Chondrocyte (in vitro differentiated cells): ENCODE measurements around the gene TMEM163. TPM values are rescaled to one million over a fixed set of nuclear protein-coding genes. Genes with fewer than 3 reads are reported as not detected.

Source experiments
- DNase-seq: peaks from one replicate; pipeline ENCODE4 v3.0.0; 2021; ENCODE audit warnings: mixed read lengths, low spot score
- H3K27ac Mint-ChIP-seq: one replicate; pipeline ENCODE4 v1.8.0; 2021; ENCODE audit warnings: mild to moderate bottlenecking, moderate library complexity, mixed read lengths; ENCODE audit not compliant: unreplicated experiment
- H3K27me3 Mint-ChIP-seq: 2 replicates; pipeline ENCODE4 v1.8.0; 2021; ENCODE audit warnings: low read depth, mixed read lengths
- H3K36me3 Mint-ChIP-seq: 2 replicates; pipeline ENCODE4 v1.8.0; 2021; ENCODE audit warnings: low read depth, mixed read lengths
- H3K4me1 Mint-ChIP-seq: 2 replicates; pipeline ENCODE4 v1.8.0; 2021; ENCODE audit warnings: low read depth, mild to moderate bottlenecking, mixed read lengths
- H3K4me3 Mint-ChIP-seq: one replicate; pipeline ENCODE4 v1.8.0; 2021; ENCODE audit warnings: mild to moderate bottlenecking, moderate library complexity, mixed read lengths; ENCODE audit not compliant: unreplicated experiment
- H3K9me3 Mint-ChIP-seq: 2 replicates; pipeline ENCODE4 v1.8.0; 2021; ENCODE audit warnings: low read depth, mixed read lengths
- CTCF ChIP-seq: fragments of 200-600 bp; sonication (generic); IDR thresholded peaks from 2 replicates; pipeline ENCODE4 v1.5.0; 2021; ENCODE audit warnings: antibody characterized with exemption, mild to moderate bottlenecking, moderate library complexity
- total RNA-seq: library from RNA; stranded (reverse); gene quantifications from 3 replicates; pipeline ENCODE4 v1.2.1, GENCODE V29; 2021

The TMEM163 gene
- total RNA-seq, 1 donor from 2014 or later, result 0.07 TPM

GRCh38 chr2:134693359-134694330 lies 25.2 kb downstream of the TMEM163 start:
- TF ChIP-seq CTCF, result no peak
- Mint-ChIP-seq H3K9me3 (peaks cover under 1% of the 10 kb centered on the region), H3K4me3 (no peak overlapping the region), H3K4me1 (no peaks in the 10 kb centered on the region), H3K27ac (no peak overlapping the region), H3K36me3 (no peaks in the 10 kb centered on the region), H3K27me3 (peaks cover 18% of the 10 kb centered on the region)
- DNase-seq, result no peak

- H3K4me1 Mint-ChIP-seq, result no peaks in the 10 kb centered on the region
- peaks cover 2% of the 10 kb centered on the region for H3K9me3 Mint-ChIP-seq
- TF ChIP-seq CTCF, result no peak
- H3K27me3 Mint-ChIP-seq, result peaks cover 10% of the 10 kb centered on the region
- no peak overlapping the region for H3K4me3 Mint-ChIP-seq
- H3K27ac Mint-ChIP-seq, result no peak overlapping the region
- no peaks in the 10 kb centered on the region for H3K36me3 Mint-ChIP-seq
- no peak for DNase-seq
Observed at GRCh38 chr2:134692499-134692898, 26.3 kb downstream of the TMEM163 start.

DNA sequence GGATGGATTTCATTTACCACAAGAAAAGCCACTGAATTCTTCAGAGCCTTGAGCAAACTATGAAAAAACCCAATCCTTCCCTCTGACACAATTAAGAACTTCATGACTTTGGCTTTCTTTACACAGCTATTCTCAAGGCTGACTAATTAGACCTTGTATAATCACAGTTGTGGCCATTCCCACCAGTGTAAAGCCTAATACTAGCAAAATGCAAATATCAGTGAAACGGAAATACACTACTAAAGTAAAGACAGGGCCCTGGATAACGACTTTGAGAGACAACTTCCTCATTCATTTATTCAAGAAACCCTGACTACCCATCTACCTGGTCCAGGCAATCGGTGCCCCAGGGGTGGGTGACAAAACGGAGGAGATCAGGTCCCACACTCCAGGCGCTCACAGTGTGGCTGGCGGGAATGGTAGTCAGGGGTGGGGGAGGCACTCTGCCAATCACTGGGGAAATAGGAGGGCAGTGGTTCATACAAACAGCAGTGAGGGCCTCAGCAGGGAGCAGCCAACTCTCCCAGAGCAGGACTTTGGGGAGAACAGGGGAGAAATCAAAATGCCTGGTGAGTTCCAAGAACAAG lies 28.1 kb downstream of the TMEM163 start:
- TF ChIP-seq CTCF, result no peak
- H3K27me3 Mint-ChIP-seq, result peaks cover 7% of the 10 kb centered on the region
- no peaks in the 10 kb centered on the region for H3K36me3 Mint-ChIP-seq
- no peak overlapping the region for H3K4me3 Mint-ChIP-seq
- DNase-seq, result no peak
- H3K27ac Mint-ChIP-seq, result no peak overlapping the region
- peaks cover 2% of the 10 kb centered on the region for H3K9me3 Mint-ChIP-seq
- H3K4me1 Mint-ChIP-seq, result no peaks in the 10 kb centered on the region

DNA sequence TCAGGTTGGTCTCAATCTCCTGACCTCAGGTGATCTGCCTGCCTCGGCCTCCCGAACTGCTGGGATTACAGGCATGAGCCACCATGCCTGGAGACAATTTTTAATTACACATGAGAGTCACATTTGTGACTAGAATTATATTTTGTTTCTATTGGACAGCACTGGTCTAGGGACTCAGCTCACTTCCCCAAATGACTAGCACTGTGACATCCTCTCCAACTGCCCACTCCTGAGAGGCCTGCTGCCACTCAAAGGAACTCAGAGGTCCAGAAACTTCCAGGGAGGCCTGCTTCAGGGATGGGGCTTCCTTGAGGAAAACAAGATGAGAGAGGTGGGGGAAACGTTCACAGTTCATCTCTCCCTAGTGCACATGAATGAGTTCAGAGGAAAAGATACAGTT lies 29.5 kb downstream of the TMEM163 start:
- TF ChIP-seq CTCF, result no peak
- Mint-ChIP-seq H3K9me3 (peaks cover 2% of the 10 kb centered on the region), H3K4me1 (no peaks in the 10 kb centered on the region), H3K36me3 (no peaks in the 10 kb centered on the region), H3K4me3 (no peak overlapping the region), H3K27me3 (peaks cover 6% of the 10 kb centered on the region), H3K27ac (no peak overlapping the region)
- no peak for DNase-seq

DNA sequence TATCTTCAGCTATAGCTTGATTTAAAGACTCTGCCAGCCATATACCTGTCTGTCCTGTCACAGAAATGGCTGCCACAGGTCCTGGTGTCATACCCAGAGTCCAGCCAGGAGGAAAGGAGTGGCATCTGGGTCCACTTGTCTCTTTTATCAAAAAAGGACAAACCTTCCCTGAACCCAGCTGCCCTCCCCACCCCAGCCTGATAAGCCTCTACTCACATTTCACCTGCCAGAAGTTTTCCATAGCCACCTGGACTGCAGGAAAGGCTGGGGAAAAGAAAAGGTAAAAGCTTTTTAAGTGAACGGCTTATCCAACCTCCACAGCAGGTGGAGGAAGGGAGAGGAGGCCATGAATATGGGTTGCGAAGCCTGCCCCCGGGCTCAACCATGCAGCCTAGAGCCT lies 32.8 kb downstream of the TMEM163 start:
- no peaks in the 10 kb centered on the region for H3K4me1 Mint-ChIP-seq
- peaks cover 2% of the 10 kb centered on the region for H3K9me3 Mint-ChIP-seq
- no peak overlapping the region for H3K27ac Mint-ChIP-seq
- no peak for TF ChIP-seq CTCF
- H3K36me3 Mint-ChIP-seq, result no peaks in the 10 kb centered on the region
- no peak for DNase-seq
- peaks cover under 1% of the 10 kb centered on the region for H3K27me3 Mint-ChIP-seq
- H3K4me3 Mint-ChIP-seq, result no peak overlapping the region
